Mesendoderm (in vitro differentiated cells): ENCODE measurements around the gene WDR1.

ENCODE experiments used
- DNase-seq: peaks from one replicate; pipeline ENCODE4 v3.0.0; 2013
- H2AK5ac ChIP-seq: 2 replicates; pipeline ENCODE4 v1.6.1; 2013; ENCODE audit warnings: low read length, inconsistent platforms
- H2BK120ac ChIP-seq: 2 replicates; pipeline ENCODE4 v1.6.1; 2013; ENCODE audit warnings: low read depth, mild to moderate bottlenecking, low read length, moderate library complexity, mixed read lengths
- H2BK15ac ChIP-seq: replicated peaks from 2 replicates; pipeline ENCODE4 v1.6.1; 2013; ENCODE audit warnings: low read depth, mild to moderate bottlenecking, moderate library complexity
- H2BK5ac ChIP-seq: 2 replicates; pipeline ENCODE4 v1.6.1; 2013; ENCODE audit warnings: low read length, inconsistent platforms
- H3K18ac ChIP-seq: 2 replicates; pipeline ENCODE4 v1.6.1; 2013; ENCODE audit warnings: mild to moderate bottlenecking, low read length, mixed read lengths
- H3K23ac ChIP-seq: one replicate; pipeline ENCODE4 v1.6.1; 2013; ENCODE audit warnings: low read length
- H3K27ac ChIP-seq: 2 replicates; pipeline ENCODE4 v1.5.1; 2013; ENCODE audit warnings: low read depth, mild to moderate bottlenecking, inconsistent platforms, low read length, moderate library complexity
- H3K27me3 ChIP-seq: 2 replicates; pipeline ENCODE4 v1.6.1; 2013; ENCODE audit warnings: low read length, control low read depth, mild to moderate bottlenecking, inconsistent platforms; ENCODE audit not compliant: insufficient read depth, poor library complexity
- H3K36me3 ChIP-seq: 2 replicates; pipeline ENCODE4 v1.6.1; 2013; ENCODE audit warnings: low read length, inconsistent platforms; ENCODE audit not compliant: control insufficient read depth, insufficient read depth
- H3K4ac ChIP-seq: one replicate; pipeline ENCODE4 v1.6.1; 2013; ENCODE audit warnings: low read depth, mild to moderate bottlenecking, low read length, moderate library complexity
- H3K4me1 ChIP-seq: 2 replicates; pipeline ENCODE4 v1.6.1; 2013; ENCODE audit warnings: low read depth, low read length, inconsistent platforms; ENCODE audit not compliant: control insufficient read depth
- H3K4me2 ChIP-seq: 2 replicates; pipeline ENCODE4 v1.6.1; 2013; ENCODE audit warnings: low read length
- H3K4me3 ChIP-seq: 2 replicates; pipeline ENCODE4 v1.5.1; 2013; ENCODE audit warnings: mild to moderate bottlenecking, low read length
- H3K56ac ChIP-seq: one replicate; pipeline ENCODE4 v1.6.1; 2013; ENCODE audit warnings: low read length
- H3K79me1 ChIP-seq: 2 replicates; pipeline ENCODE4 v1.6.1; 2013; ENCODE audit warnings: low read length, inconsistent platforms
- H3K79me2 ChIP-seq: 2 replicates; pipeline ENCODE4 v1.6.1; 2013; ENCODE audit warnings: mild to moderate bottlenecking, low read length; ENCODE audit not compliant: control insufficient read depth, insufficient read depth
- H3K9ac ChIP-seq: 2 replicates; pipeline ENCODE4 v1.6.1; 2013; ENCODE audit warnings: low read length, inconsistent platforms
- H4K5ac ChIP-seq: one replicate; pipeline ENCODE4 v1.6.1; 2013; ENCODE audit warnings: low read length
- H4K8ac ChIP-seq: one replicate; pipeline ENCODE4 v1.6.1; 2013; ENCODE audit warnings: low read depth, mild to moderate bottlenecking, control low read depth, low read length, moderate library complexity
- WGBS: extraction: QIAGEN DNeasy Blood & Tissue Kit; methylation state at CpG from one replicate; pipeline ENCODE4 v1.1.7; 2013; ENCODE audit warnings: low lambda C conversion rate, missing lambda C conversion rate; ENCODE audit not compliant: insufficient coverage; ENCODE audit errors: extremely low coverage; 5-methylcytosine and 5-hydroxymethylcytosine counted together

Gene WDR1

DNA sequence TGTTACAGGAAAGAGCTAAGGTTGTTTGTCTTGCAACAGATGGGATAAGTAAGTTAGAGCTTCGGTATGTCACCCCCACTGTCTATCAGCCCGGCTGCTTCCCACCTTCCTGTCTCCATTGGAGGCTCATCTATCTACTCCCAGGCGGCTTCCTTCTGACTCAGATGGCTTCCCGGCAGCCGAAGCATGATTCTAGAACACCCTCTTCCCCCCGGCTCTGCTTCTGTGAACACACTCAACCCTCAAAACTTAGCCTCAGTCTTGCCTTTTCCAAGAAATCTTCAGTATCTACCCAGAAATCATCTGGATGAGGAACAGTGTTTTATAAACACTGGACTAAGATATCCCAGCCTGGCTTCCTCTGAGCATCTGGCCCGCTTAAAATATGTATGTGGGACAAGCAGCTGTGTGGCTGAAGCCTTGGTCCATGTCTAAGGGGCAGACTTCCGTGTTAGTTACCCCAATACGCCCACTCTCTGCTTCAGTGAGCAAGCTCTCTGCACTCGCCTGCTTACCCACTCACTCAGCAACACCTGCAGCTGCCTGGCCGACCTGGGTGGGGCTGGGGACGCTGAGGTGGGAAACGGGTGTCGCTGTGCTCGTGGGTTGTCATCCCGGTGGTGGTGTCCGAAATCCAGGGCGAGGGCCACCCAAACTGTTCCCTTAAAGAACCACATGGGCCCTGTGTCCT is 83.3 kb downstream of the WDR1 start:
- no CpG with 5 or more reads among the region's 18 CpGs for WGBS
- no peak overlapping the region for H2BK15ac ChIP-seq
- H3K23ac ChIP-seq: no peak overlapping the region
- no peaks in the 10 kb centered on the region for H3K79me2 ChIP-seq
- H3K79me1 ChIP-seq: no peaks in the 10 kb centered on the region
- no peak overlapping the region for H3K4me3 ChIP-seq
- no peak overlapping the region for H2BK120ac ChIP-seq
- H4K5ac ChIP-seq: no peak overlapping the region
- no peak overlapping the region for H2AK5ac ChIP-seq
- H3K56ac ChIP-seq: peak overlapping the region; percentile 54
- DNase-seq: no peak
- no peaks in the 10 kb centered on the region for H3K27me3 ChIP-seq
- H3K36me3 ChIP-seq: no peaks in the 10 kb centered on the region
- H3K9ac ChIP-seq: no peak overlapping the region
- H4K8ac ChIP-seq: no peak overlapping the region
- H2BK5ac ChIP-seq: no peak overlapping the region
- H3K4ac ChIP-seq: no peak overlapping the region
- H3K4me1 ChIP-seq: no peaks in the 10 kb centered on the region
- no peak overlapping the region for H3K4me2 ChIP-seq
- no peak overlapping the region for H3K18ac ChIP-seq
- no peak overlapping the region for H3K27ac ChIP-seq

DNA sequence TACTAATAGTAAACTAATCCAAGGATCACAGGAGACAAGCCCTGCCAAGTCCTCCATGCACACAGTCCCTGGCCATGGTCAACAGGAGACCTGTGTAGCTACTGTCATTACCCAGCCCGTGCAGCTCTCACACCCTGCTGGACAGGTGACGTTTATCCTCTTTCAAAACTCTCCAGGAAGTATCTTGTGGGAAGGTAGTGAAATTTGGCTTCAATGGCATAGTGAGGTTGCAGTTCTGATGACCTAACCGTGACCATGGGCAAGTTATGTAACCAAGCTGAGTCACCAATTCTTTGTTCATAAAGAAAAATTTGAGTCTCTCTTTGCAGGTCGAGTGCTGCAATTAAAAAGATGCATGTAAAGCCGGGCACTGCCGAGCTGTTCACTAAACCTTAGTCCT is 84.0 kb downstream of the WDR1 start:
- Histone ChIP-seq H3K18ac (no peak overlapping the region), H3K4me3 (no peak overlapping the region), H3K4me1 (no peaks in the 10 kb centered on the region), H2AK5ac (no peak overlapping the region), H3K9ac (no peak overlapping the region), H3K79me1 (no peaks in the 10 kb centered on the region), H3K4ac (no peak overlapping the region), H3K27me3 (no peaks in the 10 kb centered on the region), H3K36me3 (no peaks in the 10 kb centered on the region), H2BK15ac (no peak overlapping the region), H4K5ac (no peak overlapping the region), H3K56ac (no peak overlapping the region), H3K23ac (no peak overlapping the region), H3K79me2 (no peaks in the 10 kb centered on the region), H3K4me2 (no peak overlapping the region), H4K8ac (no peak overlapping the region), H3K27ac (no peak overlapping the region), H2BK120ac (no peak overlapping the region), H2BK5ac (no peak overlapping the region)
- no peak for DNase-seq
- WGBS: no CpG with 5 or more reads among the region's 6 CpGs

DNA sequence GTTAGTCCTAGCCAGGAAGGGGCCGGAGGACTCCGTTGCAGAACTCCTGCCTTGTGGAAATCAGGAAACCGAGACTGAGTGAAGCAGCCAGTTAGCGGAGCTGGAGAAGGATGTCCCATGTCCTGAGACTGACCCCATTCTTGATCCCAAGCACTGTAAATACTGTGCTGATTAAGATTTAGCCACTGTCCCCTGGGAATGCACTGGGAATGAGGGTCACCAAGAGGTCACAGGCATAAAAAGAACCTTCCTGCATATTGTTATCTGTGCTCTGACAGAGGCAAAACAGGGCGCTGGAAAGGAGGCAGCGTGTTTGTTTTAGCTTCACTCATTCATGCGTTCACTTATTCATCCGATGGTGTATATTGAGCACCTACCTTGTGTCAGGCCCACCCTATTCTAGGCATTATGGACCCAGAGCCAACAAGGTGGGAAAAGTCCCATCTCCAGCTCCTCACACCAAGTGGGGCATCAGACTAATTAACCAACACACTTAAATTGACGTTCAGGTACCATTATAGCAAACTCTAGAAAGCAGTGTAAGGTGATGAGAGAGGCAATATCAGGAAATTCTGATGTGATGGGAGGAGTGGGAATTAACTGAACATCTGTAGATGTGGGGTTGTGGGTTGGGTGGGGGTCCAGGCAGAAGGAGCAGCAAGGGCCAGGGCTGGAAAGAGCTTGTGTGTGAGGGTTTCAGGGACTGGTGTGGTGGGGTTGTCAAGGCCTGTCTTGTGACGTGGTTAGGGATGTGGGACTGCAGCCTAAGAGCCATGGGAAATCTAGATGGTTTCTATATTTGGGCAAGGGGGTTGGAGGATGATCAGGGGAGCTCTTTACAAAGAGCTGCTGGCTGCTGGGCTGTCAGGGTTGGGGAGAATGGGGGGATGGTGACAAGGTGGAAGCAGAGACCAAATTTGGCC is 84.7 kb downstream of the WDR1 start:
- H3K56ac ChIP-seq: no peak overlapping the region
- peak; percentile 55 for DNase-seq
- no CpG with 5 or more reads among the region's 10 CpGs for WGBS
- H4K5ac ChIP-seq: no peak overlapping the region
- no peak overlapping the region for H2BK15ac ChIP-seq
- no peaks in the 10 kb centered on the region for H3K4me1 ChIP-seq
- no peak overlapping the region for H3K9ac ChIP-seq
- no peaks in the 10 kb centered on the region for H3K36me3 ChIP-seq
- H2AK5ac ChIP-seq: no peak overlapping the region
- no peak overlapping the region for H3K27ac ChIP-seq
- H3K4me2 ChIP-seq: no peak overlapping the region
- H3K79me2 ChIP-seq: no peaks in the 10 kb centered on the region
- H3K79me1 ChIP-seq: no peaks in the 10 kb centered on the region
- H3K27me3 ChIP-seq: no peaks in the 10 kb centered on the region
- no peak overlapping the region for H3K4ac ChIP-seq
- no peak overlapping the region for H3K4me3 ChIP-seq
- H4K8ac ChIP-seq: no peak overlapping the region
- H2BK5ac ChIP-seq: no peak overlapping the region
- H3K23ac ChIP-seq: no peak overlapping the region
- H2BK120ac ChIP-seq: no peak overlapping the region
- no peak overlapping the region for H3K18ac ChIP-seq

DNA sequence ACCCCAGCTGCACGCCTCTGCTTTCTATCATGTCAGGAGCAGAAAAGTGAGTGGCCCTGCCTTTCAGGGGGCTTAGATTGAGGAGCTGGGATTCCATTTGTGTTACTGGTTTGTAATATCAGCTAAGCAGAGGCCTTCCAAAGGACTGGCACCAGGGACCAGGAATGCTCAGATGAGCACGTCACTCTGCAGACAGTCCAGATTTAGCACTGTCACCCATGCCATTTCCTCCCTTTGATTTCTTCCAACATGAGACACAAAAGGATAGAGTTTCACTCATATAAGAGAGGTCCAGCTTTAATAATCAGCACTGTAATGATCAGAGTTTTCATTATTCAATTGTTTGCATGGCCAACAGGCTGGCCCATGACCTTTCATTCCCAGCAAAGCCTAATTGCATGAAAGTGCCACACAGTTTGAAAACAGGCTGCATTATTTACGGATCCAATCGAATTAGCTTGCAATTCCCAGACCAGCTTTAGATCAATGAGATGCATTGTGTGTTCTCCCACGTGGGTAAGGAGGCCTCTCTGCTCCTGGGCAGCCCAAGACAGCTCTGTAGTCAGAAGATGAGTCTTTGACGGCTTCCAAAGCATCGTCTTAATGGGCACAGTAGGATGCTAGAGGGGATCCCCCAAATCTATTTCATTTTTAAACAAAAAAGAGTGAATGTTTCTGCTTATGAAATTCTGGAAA is 85.5 kb downstream of the WDR1 start:
- H3K27me3 ChIP-seq: no peaks in the 10 kb centered on the region
- H3K18ac ChIP-seq: no peak overlapping the region
- no peaks in the 10 kb centered on the region for H3K4me1 ChIP-seq
- no peak overlapping the region for H2BK120ac ChIP-seq
- no peak overlapping the region for H4K8ac ChIP-seq
- H3K9ac ChIP-seq: no peak overlapping the region
- no peak overlapping the region for H2BK15ac ChIP-seq
- H4K5ac ChIP-seq: no peak overlapping the region
- no peak overlapping the region for H3K4me2 ChIP-seq
- H3K56ac ChIP-seq: no peak overlapping the region
- H3K23ac ChIP-seq: no peak overlapping the region
- no peak overlapping the region for H2AK5ac ChIP-seq
- no peak overlapping the region for H3K4ac ChIP-seq
- no peak overlapping the region for H3K27ac ChIP-seq
- no peaks in the 10 kb centered on the region for H3K79me1 ChIP-seq
- H2BK5ac ChIP-seq: no peak overlapping the region
- H3K4me3 ChIP-seq: no peak overlapping the region
- WGBS: no CpG with 5 or more reads among the region's 7 CpGs
- H3K79me2 ChIP-seq: no peaks in the 10 kb centered on the region
- no peak for DNase-seq
- no peaks in the 10 kb centered on the region for H3K36me3 ChIP-seq

DNA sequence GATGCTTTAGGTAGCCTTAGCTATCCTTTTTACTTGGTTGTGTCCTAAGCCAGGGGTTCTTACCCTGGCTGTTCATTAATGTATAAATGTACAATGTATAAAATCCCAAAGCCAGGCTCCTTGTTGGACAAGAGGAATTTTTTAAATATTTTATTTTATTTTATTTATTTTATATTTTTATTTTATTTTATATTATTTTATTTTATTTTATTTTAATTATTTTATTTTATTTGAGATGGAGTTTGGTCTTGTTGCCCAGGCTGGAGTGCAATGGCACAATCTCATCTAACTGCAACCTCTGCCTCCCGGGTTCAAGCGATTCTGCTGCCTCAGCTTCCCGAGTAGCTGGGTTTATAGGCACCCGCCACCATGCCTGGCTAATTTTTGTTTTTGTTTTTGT is 87.2 kb downstream of the WDR1 start:
- no peak overlapping the region for H3K9ac ChIP-seq
- no peaks in the 10 kb centered on the region for H3K27me3 ChIP-seq
- H2BK5ac ChIP-seq: no peak overlapping the region
- H3K4me1 ChIP-seq: no peaks in the 10 kb centered on the region
- no peak overlapping the region for H3K4ac ChIP-seq
- H4K8ac ChIP-seq: no peak overlapping the region
- no peak overlapping the region for H3K56ac ChIP-seq
- no peaks in the 10 kb centered on the region for H3K36me3 ChIP-seq
- no peak overlapping the region for H3K23ac ChIP-seq
- no peak overlapping the region for H3K4me2 ChIP-seq
- H2BK120ac ChIP-seq: no peak overlapping the region
- H3K4me3 ChIP-seq: no peak overlapping the region
- H2BK15ac ChIP-seq: no peak overlapping the region
- no peak overlapping the region for H3K27ac ChIP-seq
- no peaks in the 10 kb centered on the region for H3K79me2 ChIP-seq
- no peak overlapping the region for H4K5ac ChIP-seq
- no peak overlapping the region for H2AK5ac ChIP-seq
- no peaks in the 10 kb centered on the region for H3K79me1 ChIP-seq
- no peak overlapping the region for H3K18ac ChIP-seq
- DNase-seq: no peak
- WGBS: no CpG with 5 or more reads among the region's 4 CpGs
